WTC11 (cell line): ENCODE results near the gene SH3BGRL3.

ENCODE experiments used
- CBFB ChIP-seq: sonication (generic); formaldehyde crosslinking; IDR thresholded peaks from 2 replicates; pipeline ENCODE4 v1.8.1; 2022; ENCODE audit warnings: mild to moderate bottlenecking, low read depth, missing genetic modification reagents
- CREM ChIP-seq: sonication (generic); formaldehyde crosslinking; IDR thresholded peaks from 2 replicates; pipeline ENCODE4 v1.8.1; 2022; ENCODE audit warnings: mild to moderate bottlenecking, missing genetic modification reagents, moderate library complexity
- ESRRA ChIP-seq: sonication (generic); formaldehyde crosslinking; IDR thresholded peaks from 2 replicates; pipeline ENCODE4 v1.8.1; 2022; ENCODE audit warnings: mild to moderate bottlenecking, missing genetic modification reagents, borderline replicate concordance
- HMGA2 ChIP-seq: fragments of 250-450 bp; sonication (Bioruptor Pico); IDR thresholded peaks from 2 replicates; pipeline ENCODE4 v1.4.0; 2021; ENCODE audit warnings: mild to moderate bottlenecking, moderate library complexity
- IRF2 ChIP-seq: sonication (generic); formaldehyde crosslinking; IDR thresholded peaks from 2 replicates; pipeline ENCODE4 v1.8.0; 2022; ENCODE audit warnings: low read depth, missing genetic modification reagents, borderline replicate concordance
- JUN ChIP-seq: sonication (generic); formaldehyde crosslinking; IDR thresholded peaks from 2 replicates; pipeline ENCODE4 v1.8.0; 2023; ENCODE audit warnings: mild to moderate bottlenecking, missing genetic modification reagents
- NFYB ChIP-seq: sonication (generic); formaldehyde crosslinking; conservative IDR thresholded peaks from 2 replicates; pipeline ENCODE4 v1.8.0; 2022; ENCODE audit warnings: low read depth, missing genetic modification reagents
- ZNF263 ChIP-seq: sonication (generic); formaldehyde crosslinking; IDR thresholded peaks from 2 replicates; pipeline ENCODE4 v1.8.1; 2022; ENCODE audit warnings: low read depth, mild to moderate bottlenecking, moderate library complexity, missing genetic modification reagents
- ZNF317 ChIP-seq: sonication (generic); formaldehyde crosslinking; IDR thresholded peaks from 2 replicates; pipeline ENCODE4 v1.8.1; 2023; ENCODE audit warnings: low read depth, mild to moderate bottlenecking, moderate library complexity, missing genetic modification reagents, borderline replicate concordance
- TF ChIP-seq, protein P1 (sequence below): sonication (generic); formaldehyde crosslinking; IDR thresholded peaks from 2 replicates; pipeline ENCODE4 v1.8.0; 2022; ENCODE audit warnings: mild to moderate bottlenecking, missing genetic modification reagents
- TF ChIP-seq, protein P2 (sequence below): fragments of 200-600 bp; IDR thresholded peaks from 2 replicates; pipeline ENCODE4 v1.8.0; 2022; ENCODE audit warnings: antibody characterized with exemption
- TF ChIP-seq, protein P3 (sequence below): sonication (generic); formaldehyde crosslinking; IDR thresholded peaks from 2 replicates; pipeline ENCODE4 v1.8.0; 2023; ENCODE audit warnings: missing genetic modification reagents, mild to moderate bottlenecking, borderline replicate concordance
- TF ChIP-seq, protein P4 (sequence below): sonication (generic); formaldehyde crosslinking; conservative IDR thresholded peaks from 2 replicates; pipeline ENCODE4 v1.8.1; 2022; ENCODE audit warnings: mild to moderate bottlenecking, missing genetic modification reagents
- TF ChIP-seq, protein P5 (sequence below): fragments of 250-450 bp; sonication (Bioruptor Pico); IDR thresholded peaks from 2 replicates; pipeline ENCODE4 v1.9.0; 2021; ENCODE audit warnings: mild to moderate bottlenecking

DNA sequence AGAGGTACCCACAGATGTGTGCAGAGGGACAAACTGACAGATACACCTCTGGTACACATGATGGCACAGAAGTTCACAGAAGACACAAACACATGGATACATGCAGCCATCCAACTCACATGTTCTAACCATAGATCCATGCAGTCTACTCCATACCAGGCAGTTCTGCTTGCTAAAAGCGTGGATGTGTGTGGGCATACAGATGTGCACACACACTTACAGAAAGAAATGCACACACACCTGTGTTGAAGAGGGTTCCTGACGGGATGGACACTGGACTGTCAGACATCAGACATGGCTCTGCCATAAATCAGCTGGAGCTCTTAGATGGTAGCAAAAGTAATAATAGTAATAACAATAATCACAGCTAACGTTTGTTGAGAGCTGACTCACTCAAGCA is 44.7 kb downstream of the SH3BGRL3 start:
- TF ChIP-seq, protein P1, sequence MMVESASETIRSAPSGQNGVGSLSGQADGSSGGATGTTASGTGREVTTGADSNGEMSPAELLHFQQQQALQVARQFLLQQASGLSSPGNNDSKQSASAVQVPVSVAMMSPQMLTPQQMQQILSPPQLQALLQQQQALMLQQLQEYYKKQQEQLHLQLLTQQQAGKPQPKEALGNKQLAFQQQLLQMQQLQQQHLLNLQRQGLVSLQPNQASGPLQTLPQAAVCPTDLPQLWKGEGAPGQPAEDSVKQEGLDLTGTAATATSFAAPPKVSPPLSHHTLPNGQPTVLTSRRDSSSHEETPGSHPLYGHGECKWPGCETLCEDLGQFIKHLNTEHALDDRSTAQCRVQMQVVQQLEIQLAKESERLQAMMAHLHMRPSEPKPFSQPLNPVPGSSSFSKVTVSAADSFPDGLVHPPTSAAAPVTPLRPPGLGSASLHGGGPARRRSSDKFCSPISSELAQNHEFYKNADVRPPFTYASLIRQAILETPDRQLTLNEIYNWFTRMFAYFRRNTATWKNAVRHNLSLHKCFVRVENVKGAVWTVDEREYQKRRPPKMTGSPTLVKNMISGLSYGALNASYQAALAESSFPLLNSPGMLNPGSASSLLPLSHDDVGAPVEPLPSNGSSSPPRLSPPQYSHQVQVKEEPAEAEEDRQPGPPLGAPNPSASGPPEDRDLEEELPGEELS = no peak
- TF ChIP-seq CREM (CRISPR knock-in tag) = no peak
- TF ChIP-seq, protein P2, sequence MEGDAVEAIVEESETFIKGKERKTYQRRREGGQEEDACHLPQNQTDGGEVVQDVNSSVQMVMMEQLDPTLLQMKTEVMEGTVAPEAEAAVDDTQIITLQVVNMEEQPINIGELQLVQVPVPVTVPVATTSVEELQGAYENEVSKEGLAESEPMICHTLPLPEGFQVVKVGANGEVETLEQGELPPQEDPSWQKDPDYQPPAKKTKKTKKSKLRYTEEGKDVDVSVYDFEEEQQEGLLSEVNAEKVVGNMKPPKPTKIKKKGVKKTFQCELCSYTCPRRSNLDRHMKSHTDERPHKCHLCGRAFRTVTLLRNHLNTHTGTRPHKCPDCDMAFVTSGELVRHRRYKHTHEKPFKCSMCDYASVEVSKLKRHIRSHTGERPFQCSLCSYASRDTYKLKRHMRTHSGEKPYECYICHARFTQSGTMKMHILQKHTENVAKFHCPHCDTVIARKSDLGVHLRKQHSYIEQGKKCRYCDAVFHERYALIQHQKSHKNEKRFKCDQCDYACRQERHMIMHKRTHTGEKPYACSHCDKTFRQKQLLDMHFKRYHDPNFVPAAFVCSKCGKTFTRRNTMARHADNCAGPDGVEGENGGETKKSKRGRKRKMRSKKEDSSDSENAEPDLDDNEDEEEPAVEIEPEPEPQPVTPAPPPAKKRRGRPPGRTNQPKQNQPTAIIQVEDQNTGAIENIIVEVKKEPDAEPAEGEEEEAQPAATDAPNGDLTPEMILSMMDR = no peak
- TF ChIP-seq, protein P3, sequence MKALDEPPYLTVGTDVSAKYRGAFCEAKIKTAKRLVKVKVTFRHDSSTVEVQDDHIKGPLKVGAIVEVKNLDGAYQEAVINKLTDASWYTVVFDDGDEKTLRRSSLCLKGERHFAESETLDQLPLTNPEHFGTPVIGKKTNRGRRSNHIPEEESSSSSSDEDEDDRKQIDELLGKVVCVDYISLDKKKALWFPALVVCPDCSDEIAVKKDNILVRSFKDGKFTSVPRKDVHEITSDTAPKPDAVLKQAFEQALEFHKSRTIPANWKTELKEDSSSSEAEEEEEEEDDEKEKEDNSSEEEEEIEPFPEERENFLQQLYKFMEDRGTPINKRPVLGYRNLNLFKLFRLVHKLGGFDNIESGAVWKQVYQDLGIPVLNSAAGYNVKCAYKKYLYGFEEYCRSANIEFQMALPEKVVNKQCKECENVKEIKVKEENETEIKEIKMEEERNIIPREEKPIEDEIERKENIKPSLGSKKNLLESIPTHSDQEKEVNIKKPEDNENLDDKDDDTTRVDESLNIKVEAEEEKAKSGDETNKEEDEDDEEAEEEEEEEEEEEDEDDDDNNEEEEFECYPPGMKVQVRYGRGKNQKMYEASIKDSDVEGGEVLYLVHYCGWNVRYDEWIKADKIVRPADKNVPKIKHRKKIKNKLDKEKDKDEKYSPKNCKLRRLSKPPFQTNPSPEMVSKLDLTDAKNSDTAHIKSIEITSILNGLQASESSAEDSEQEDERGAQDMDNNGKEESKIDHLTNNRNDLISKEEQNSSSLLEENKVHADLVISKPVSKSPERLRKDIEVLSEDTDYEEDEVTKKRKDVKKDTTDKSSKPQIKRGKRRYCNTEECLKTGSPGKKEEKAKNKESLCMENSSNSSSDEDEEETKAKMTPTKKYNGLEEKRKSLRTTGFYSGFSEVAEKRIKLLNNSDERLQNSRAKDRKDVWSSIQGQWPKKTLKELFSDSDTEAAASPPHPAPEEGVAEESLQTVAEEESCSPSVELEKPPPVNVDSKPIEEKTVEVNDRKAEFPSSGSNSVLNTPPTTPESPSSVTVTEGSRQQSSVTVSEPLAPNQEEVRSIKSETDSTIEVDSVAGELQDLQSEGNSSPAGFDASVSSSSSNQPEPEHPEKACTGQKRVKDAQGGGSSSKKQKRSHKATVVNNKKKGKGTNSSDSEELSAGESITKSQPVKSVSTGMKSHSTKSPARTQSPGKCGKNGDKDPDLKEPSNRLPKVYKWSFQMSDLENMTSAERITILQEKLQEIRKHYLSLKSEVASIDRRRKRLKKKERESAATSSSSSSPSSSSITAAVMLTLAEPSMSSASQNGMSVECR (CRISPR knock-in tag) = no peak
- TF ChIP-seq HMGA2 (CRISPR knock-in tag) = no peak
- TF ChIP-seq IRF2 (CRISPR knock-in tag) = no peak
- no peak for TF ChIP-seq CBFB (CRISPR knock-in tag)
- no peak for TF ChIP-seq NFYB (CRISPR knock-in tag)
- TF ChIP-seq ZNF317 (CRISPR knock-in tag) = no peak
- TF ChIP-seq ESRRA = no peak
- TF ChIP-seq, protein P4, sequence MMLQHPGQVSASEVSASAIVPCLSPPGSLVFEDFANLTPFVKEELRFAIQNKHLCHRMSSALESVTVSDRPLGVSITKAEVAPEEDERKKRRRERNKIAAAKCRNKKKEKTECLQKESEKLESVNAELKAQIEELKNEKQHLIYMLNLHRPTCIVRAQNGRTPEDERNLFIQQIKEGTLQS = no peak
- TF ChIP-seq ZNF263 (CRISPR knock-in tag) = no peak
- TF ChIP-seq, protein P5, sequence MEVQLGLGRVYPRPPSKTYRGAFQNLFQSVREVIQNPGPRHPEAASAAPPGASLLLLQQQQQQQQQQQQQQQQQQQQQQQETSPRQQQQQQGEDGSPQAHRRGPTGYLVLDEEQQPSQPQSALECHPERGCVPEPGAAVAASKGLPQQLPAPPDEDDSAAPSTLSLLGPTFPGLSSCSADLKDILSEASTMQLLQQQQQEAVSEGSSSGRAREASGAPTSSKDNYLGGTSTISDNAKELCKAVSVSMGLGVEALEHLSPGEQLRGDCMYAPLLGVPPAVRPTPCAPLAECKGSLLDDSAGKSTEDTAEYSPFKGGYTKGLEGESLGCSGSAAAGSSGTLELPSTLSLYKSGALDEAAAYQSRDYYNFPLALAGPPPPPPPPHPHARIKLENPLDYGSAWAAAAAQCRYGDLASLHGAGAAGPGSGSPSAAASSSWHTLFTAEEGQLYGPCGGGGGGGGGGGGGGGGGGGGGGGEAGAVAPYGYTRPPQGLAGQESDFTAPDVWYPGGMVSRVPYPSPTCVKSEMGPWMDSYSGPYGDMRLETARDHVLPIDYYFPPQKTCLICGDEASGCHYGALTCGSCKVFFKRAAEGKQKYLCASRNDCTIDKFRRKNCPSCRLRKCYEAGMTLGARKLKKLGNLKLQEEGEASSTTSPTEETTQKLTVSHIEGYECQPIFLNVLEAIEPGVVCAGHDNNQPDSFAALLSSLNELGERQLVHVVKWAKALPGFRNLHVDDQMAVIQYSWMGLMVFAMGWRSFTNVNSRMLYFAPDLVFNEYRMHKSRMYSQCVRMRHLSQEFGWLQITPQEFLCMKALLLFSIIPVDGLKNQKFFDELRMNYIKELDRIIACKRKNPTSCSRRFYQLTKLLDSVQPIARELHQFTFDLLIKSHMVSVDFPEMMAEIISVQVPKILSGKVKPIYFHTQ = no peak
- no peak for TF ChIP-seq JUN (CRISPR knock-in tag)
